MM.1S (cell line): ENCODE results near the gene IZUMO2.

Source experiments
- DNase-seq: peaks from one replicate; pipeline ENCODE4 v3.0.0-alpha.2; 2015
- H2AFZ ChIP-seq: fragments of 300-600 bp; sonication (generic); 2 replicates; pipeline ENCODE4 v1.6.0; 2016; ENCODE audit warnings: antibody characterized with exemption, low read length
- H3F3A ChIP-seq: fragments of 300-600 bp; sonication (generic); 2 replicates; pipeline ENCODE4 v1.6.1; 2016; ENCODE audit warnings: mild to moderate bottlenecking, antibody characterized with exemption, low read length, moderate library complexity, mixed read lengths; ENCODE audit not compliant: insufficient read depth
- H3K27ac ChIP-seq: fragments of 300-600 bp; sonication (generic); 2 replicates; pipeline ENCODE4 v1.5.1; 2016; ENCODE audit warnings: mild to moderate bottlenecking, low read length
- H3K27me3 ChIP-seq: fragments of 300-600 bp; sonication (generic); replicated peaks from 2 replicates; pipeline ENCODE4 v1.6.0; 2016; ENCODE audit warnings: low read length; ENCODE audit not compliant: insufficient read depth
- H3K36me3 ChIP-seq: fragments of 300-600 bp; sonication (generic); replicated peaks from 2 replicates; pipeline ENCODE4 v1.6.1; 2016; ENCODE audit warnings: mild to moderate bottlenecking, low read length, mixed read lengths; ENCODE audit not compliant: insufficient read depth
- H3K4me1 ChIP-seq: fragments of 300-600 bp; sonication (generic); 2 replicates; pipeline ENCODE4 v1.6.1; 2016; ENCODE audit warnings: low read length, mixed read lengths
- H3K4me2 ChIP-seq: fragments of 300-600 bp; sonication (generic); 2 replicates; pipeline ENCODE4 v1.6.0; 2016; ENCODE audit warnings: low read depth, low read length
- H3K4me3 ChIP-seq: fragments of 300-600 bp; sonication (generic); 2 replicates; pipeline ENCODE4 v1.5.1; 2016; ENCODE audit warnings: low read length, mixed read lengths
- H3K79me2 ChIP-seq: fragments of 300-600 bp; sonication (generic); 2 replicates; pipeline ENCODE4 v1.6.1; 2016; ENCODE audit warnings: mixed run types, low read length, mixed read lengths
- H3K9ac ChIP-seq: fragments of 300-600 bp; sonication (generic); 2 replicates; pipeline ENCODE4 v1.6.1; 2016; ENCODE audit warnings: low read length, mixed read lengths
- H3K9me2 ChIP-seq: fragments of 300-600 bp; sonication (generic); replicated peaks from 2 replicates; pipeline ENCODE4 v1.6.1; 2016; ENCODE audit warnings: mild to moderate bottlenecking, low read length, mixed read lengths; ENCODE audit not compliant: insufficient read depth
- H3K9me3 ChIP-seq: fragments of 300-600 bp; sonication (generic); replicated peaks from 2 replicates; pipeline ENCODE4 v1.6.1; 2016; ENCODE audit warnings: mild to moderate bottlenecking, low read length, mixed read lengths; ENCODE audit not compliant: insufficient read depth
- H4K20me1 ChIP-seq: fragments of 300-600 bp; sonication (generic); 2 replicates; pipeline ENCODE4 v1.6.1; 2016; ENCODE audit warnings: mild to moderate bottlenecking, low read length, moderate library complexity, mixed read lengths; ENCODE audit not compliant: insufficient read depth
- EZH2 ChIP-seq: fragments of 300-600 bp; sonication (generic); optimal IDR thresholded peaks from 2 replicates; pipeline ENCODE3; 2017; ENCODE audit warnings: low read depth, mild to moderate bottlenecking, antibody characterized with exemption, low read length, mixed read lengths
- EZH2phosphoT487 ChIP-seq: fragments of 300-600 bp; sonication (generic); IDR thresholded peaks from 2 replicates; pipeline ENCODE4 v1.6.1; 2018; ENCODE audit warnings: antibody characterized with exemption, low read length
- TF ChIP-seq, protein P1 (sequence below): fragments of 300-600 bp; sonication (generic); IDR thresholded peaks from 2 replicates; pipeline ENCODE4 v1.5.1; 2016; ENCODE audit warnings: antibody characterized with exemption, low read length, mixed read lengths

IZUMO2 gene

DNA sequence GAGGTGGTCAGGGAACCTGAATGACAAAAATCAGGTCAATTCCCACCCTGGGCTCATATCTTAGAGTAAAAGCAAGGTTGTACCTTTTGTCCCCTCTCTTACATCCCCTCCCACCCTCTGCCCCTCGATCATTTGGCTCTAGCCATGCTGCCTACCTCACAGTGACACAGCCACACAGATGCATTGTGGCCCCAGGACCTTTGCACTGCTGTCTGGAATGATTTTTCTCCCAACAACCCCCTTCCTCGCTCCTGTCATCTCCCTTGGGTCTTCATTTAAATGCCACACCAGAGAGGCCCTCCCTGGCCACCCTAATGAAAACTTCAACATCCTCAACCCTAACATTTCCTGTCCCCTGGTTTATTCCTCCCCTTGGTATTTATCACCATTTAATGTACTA, 44.6 kb upstream of the IZUMO2 start:
- Histone ChIP-seq H2AFZ (no peak overlapping the region), H3K27ac (no peak overlapping the region), H3K4me3 (no peak overlapping the region), H3K9me3 (no peaks in the 10 kb centered on the region), H3K27me3 (peaks cover 78% of the 10 kb centered on the region), H3K9me2 (no peaks in the 10 kb centered on the region), H3K9ac (no peak overlapping the region), H4K20me1 (no peaks in the 10 kb centered on the region), H3K36me3 (no peaks in the 10 kb centered on the region), H3K4me1 (no peaks in the 10 kb centered on the region), H3K79me2 (no peaks in the 10 kb centered on the region), H3F3A (no peaks in the 10 kb centered on the region), H3K4me2 (no peak overlapping the region)
- DNase-seq = no peak
- TF ChIP-seq, protein P1, sequence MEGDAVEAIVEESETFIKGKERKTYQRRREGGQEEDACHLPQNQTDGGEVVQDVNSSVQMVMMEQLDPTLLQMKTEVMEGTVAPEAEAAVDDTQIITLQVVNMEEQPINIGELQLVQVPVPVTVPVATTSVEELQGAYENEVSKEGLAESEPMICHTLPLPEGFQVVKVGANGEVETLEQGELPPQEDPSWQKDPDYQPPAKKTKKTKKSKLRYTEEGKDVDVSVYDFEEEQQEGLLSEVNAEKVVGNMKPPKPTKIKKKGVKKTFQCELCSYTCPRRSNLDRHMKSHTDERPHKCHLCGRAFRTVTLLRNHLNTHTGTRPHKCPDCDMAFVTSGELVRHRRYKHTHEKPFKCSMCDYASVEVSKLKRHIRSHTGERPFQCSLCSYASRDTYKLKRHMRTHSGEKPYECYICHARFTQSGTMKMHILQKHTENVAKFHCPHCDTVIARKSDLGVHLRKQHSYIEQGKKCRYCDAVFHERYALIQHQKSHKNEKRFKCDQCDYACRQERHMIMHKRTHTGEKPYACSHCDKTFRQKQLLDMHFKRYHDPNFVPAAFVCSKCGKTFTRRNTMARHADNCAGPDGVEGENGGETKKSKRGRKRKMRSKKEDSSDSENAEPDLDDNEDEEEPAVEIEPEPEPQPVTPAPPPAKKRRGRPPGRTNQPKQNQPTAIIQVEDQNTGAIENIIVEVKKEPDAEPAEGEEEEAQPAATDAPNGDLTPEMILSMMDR = no peak
- no peak for TF ChIP-seq EZH2phosphoT487
- no peak for TF ChIP-seq EZH2

DNA sequence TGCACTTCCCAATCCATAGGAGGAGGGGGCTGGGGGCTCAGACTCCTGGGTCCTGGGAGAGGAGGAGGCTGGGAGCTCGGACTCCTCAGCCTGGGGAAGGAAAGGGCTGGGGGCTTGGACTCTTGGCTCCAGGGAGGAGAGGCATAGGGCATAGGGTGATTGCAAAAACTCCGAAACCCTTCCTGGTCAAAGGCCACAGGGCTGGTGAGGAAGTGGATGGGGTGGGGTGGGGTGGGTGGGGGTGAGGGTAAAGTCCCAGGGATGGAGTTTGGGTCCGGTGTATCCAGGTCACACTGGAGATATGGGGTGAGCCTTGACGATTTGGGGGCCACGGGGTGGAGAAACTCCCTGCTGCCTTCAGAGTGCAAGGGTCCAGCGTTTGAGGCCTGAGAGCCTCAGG, 43.1 kb upstream of the IZUMO2 start:
- H3K4me2 ChIP-seq = no peak overlapping the region
- H3K4me1 ChIP-seq = no peaks in the 10 kb centered on the region
- H2AFZ ChIP-seq = no peak overlapping the region
- TF ChIP-seq, protein P1 = no peak
- TF ChIP-seq EZH2phosphoT487 = no peak
- TF ChIP-seq EZH2 = no peak
- H3K36me3 ChIP-seq = no peaks in the 10 kb centered on the region
- H3K27me3 ChIP-seq = peaks cover 70% of the 10 kb centered on the region
- no peaks in the 10 kb centered on the region for H3F3A ChIP-seq
- DNase-seq = no peak
- no peaks in the 10 kb centered on the region for H4K20me1 ChIP-seq
- no peak overlapping the region for H3K9ac ChIP-seq
- H3K4me3 ChIP-seq = no peak overlapping the region
- H3K9me3 ChIP-seq = no peaks in the 10 kb centered on the region
- H3K27ac ChIP-seq = no peak overlapping the region
- H3K9me2 ChIP-seq = no peaks in the 10 kb centered on the region
- H3K79me2 ChIP-seq = no peaks in the 10 kb centered on the region

- DNase-seq = no peak
- H3K79me2 ChIP-seq = no peaks in the 10 kb centered on the region
- no peaks in the 10 kb centered on the region for H3K9me3 ChIP-seq
- no peaks in the 10 kb centered on the region for H3K9me2 ChIP-seq
- H3K27me3 ChIP-seq = peaks cover 70% of the 10 kb centered on the region
- no peaks in the 10 kb centered on the region for H4K20me1 ChIP-seq
- no peak overlapping the region for H3K9ac ChIP-seq
- no peak overlapping the region for H3K27ac ChIP-seq
- no peaks in the 10 kb centered on the region for H3F3A ChIP-seq
- H3K4me2 ChIP-seq = no peak overlapping the region
- TF ChIP-seq, protein P1 = no peak
- TF ChIP-seq EZH2 = no peak
- no peak for TF ChIP-seq EZH2phosphoT487
- H3K4me1 ChIP-seq = no peaks in the 10 kb centered on the region
- no peaks in the 10 kb centered on the region for H3K36me3 ChIP-seq
- no peak overlapping the region for H3K4me3 ChIP-seq
- no peak overlapping the region for H2AFZ ChIP-seq
Observed at GRCh38 chr19:50205681-50206138, 42.6 kb upstream of the IZUMO2 start.
